ENCODE data around the gene PPP2R2C.

Gene PPP2R2C

GRCh38 chr4:6393544-6394475 is 78.6 kb downstream of the PPP2R2C start:
- FAIRE-seq = no peak

- no peak for FAIRE-seq
These were observed 79.3 kb downstream of the PPP2R2C start for GRCh38 chr4:6393066-6393465.

- FAIRE-seq = no peak
These were observed 80.0 kb downstream of the PPP2R2C start for GRCh38 chr4:6392407-6392806.

- FAIRE-seq = no peak
These were observed 80.6 kb downstream of the PPP2R2C start for GRCh38 chr4:6391852-6392188.

GRCh38 chr4:6391186-6391851 is 81.1 kb downstream of the PPP2R2C start:
- no peak for FAIRE-seq

- FAIRE-seq = no peak
These were observed 82.1 kb downstream of the PPP2R2C start for GRCh38 chr4:6390356-6390755.

GRCh38 chr4:6389142-6389825 is 83.1 kb downstream of the PPP2R2C start:
- FAIRE-seq = no peak

GRCh38 chr4:6388713-6389112 is 83.7 kb downstream of the PPP2R2C start:
- no peak for FAIRE-seq

- no peak for FAIRE-seq
These were observed 84.5 kb downstream of the PPP2R2C start for GRCh38 chr4:6387946-6388345.

- no peak for FAIRE-seq
These were observed 86.3 kb downstream of the PPP2R2C start for GRCh38 chr4:6386091-6386490.

- no peak for FAIRE-seq
These were observed 87.1 kb downstream of the PPP2R2C start for GRCh38 chr4:6385288-6385687.

- no peak for FAIRE-seq
These were observed 87.9 kb downstream of the PPP2R2C start for GRCh38 chr4:6384541-6384940.

GRCh38 chr4:6383929-6384328 is 88.5 kb downstream of the PPP2R2C start:
- no peak for FAIRE-seq

GRCh38 chr4:6383009-6383404 is 89.4 kb downstream of the PPP2R2C start:
- FAIRE-seq = no peak

- FAIRE-seq = no peak
These were observed 90.8 kb downstream of the PPP2R2C start for GRCh38 chr4:6381571-6382123.

GRCh38 chr4:6380746-6381410 is 91.5 kb downstream of the PPP2R2C start:
- no peak for FAIRE-seq

GRCh38 chr4:6379767-6380745 is 92.4 kb downstream of the PPP2R2C start:
- no peak for FAIRE-seq

GRCh38 chr4:6378493-6379445 is 93.6 kb downstream of the PPP2R2C start:
- no peak for FAIRE-seq

GRCh38 chr4:6377626-6378492 is 94.6 kb downstream of the PPP2R2C start:
- FAIRE-seq = no peak

Measured in A204.1 (cell line).